Measurements from ENCODE around the gene AQR. TPM values are rescaled to one million over a fixed set of nuclear protein-coding genes. Genes with fewer than 3 reads are reported as not detected.
"Not testable (repeated sequence)": the region's sequence is repeated elsewhere in the genome, so short reads cannot be mapped to it uniquely, and the experiment has no call there.

Gene AQR
- total RNA-seq, 1 donor from 2014 or later, result 21.9 TPM

GRCh38 chr15:34951993-34952392 is 17.5 kb downstream of the AQR start:
- DNase-seq (ENCODE audit: extremely low spot score in 2 of 2), result no peak
- peaks cover 0 to 9% of the 10 kb centered on the region in 2 donors for H3K36me3 ChIP-seq
- H3K9me3 ChIP-seq, result no peaks in the 10 kb centered on the region
- H3K4me1 ChIP-seq, result peaks cover 5% of the 10 kb centered on the region
- H3K27ac ChIP-seq, result no peak overlapping the region
- no peak overlapping the region for H3K4me3 ChIP-seq
- H3K27me3 ChIP-seq, result no peaks in the 10 kb centered on the region
- intact Hi-C loops (cut with DNase I), result no loop called here
- no peak for TF ChIP-seq POLR2AphosphoS5 (IDR thresholded peaks at IDR 0.05; ENCODE audit: insufficient read depth in 1 of 2, low read depth in 1 of 2)
- TF ChIP-seq POLR2A (IDR thresholded peaks at IDR 0.05), result no peak
- TF ChIP-seq, protein P1, sequence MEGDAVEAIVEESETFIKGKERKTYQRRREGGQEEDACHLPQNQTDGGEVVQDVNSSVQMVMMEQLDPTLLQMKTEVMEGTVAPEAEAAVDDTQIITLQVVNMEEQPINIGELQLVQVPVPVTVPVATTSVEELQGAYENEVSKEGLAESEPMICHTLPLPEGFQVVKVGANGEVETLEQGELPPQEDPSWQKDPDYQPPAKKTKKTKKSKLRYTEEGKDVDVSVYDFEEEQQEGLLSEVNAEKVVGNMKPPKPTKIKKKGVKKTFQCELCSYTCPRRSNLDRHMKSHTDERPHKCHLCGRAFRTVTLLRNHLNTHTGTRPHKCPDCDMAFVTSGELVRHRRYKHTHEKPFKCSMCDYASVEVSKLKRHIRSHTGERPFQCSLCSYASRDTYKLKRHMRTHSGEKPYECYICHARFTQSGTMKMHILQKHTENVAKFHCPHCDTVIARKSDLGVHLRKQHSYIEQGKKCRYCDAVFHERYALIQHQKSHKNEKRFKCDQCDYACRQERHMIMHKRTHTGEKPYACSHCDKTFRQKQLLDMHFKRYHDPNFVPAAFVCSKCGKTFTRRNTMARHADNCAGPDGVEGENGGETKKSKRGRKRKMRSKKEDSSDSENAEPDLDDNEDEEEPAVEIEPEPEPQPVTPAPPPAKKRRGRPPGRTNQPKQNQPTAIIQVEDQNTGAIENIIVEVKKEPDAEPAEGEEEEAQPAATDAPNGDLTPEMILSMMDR (IDR thresholded peaks at IDR 0.05), result no peak

DNA sequence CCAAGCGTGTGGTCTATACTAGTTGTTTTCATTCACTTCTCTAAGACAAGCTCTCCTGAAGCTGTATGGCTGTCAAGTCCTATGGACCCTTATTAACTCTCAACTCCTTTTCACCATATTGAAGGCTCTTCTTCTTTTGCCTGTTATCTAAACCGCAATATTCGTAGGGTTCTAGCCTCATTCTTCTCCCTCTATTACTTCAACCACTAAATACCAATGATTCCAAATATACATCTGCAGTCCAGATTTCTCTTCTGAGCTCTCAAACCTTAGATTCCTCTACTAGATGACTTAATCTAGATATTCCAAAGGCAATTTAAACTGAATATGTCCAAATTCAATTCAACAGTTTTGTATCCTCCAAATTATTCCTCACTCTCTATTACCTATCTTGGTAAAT is 24.6 kb downstream of the AQR start:
- DNase-seq (ENCODE audit: extremely low spot score in 2 of 2), result no peak
- no peaks in the 10 kb centered on the region for H3K4me1 ChIP-seq
- TF ChIP-seq POLR2AphosphoS5 (IDR thresholded peaks at IDR 0.05; ENCODE audit: insufficient read depth in 1 of 2, low read depth in 1 of 2), result no peak
- TF ChIP-seq, protein P1 (IDR thresholded peaks at IDR 0.05), result no peak
- no peak for TF ChIP-seq POLR2A (IDR thresholded peaks at IDR 0.05)
- no peak overlapping the region for H3K27ac ChIP-seq
- no peaks in the 10 kb centered on the region for H3K27me3 ChIP-seq
- peaks cover 0 to 39% of the 10 kb centered on the region in 2 donors for H3K36me3 ChIP-seq
- intact Hi-C loops (cut with DNase I), result no loop called here
- H3K9me3 ChIP-seq, result no peaks in the 10 kb centered on the region
- H3K4me3 ChIP-seq, result no peak overlapping the region

DNA sequence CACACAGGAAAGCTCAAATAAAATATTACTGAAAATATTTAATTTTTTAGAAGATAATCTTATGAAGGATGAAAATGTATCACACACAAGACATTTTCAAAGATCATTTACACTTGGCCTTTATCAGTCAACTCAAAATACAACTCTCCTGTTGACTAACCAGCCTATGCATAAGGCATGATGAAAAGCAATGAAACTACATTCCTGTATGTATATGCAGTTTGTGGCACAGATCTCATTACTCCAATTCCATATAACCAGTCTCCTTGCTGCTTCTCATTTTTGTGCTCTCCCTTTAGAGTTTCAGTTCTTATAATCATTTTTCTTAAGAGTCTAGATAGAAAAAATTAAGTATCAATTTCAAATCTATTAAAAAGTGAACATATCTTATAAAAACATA is 25.8 kb downstream of the AQR start:
- intact Hi-C loops (cut with DNase I), result no loop called here
- Histone ChIP-seq H3K9me3 (no peaks in the 10 kb centered on the region), H3K27me3 (no peaks in the 10 kb centered on the region), H3K36me3 (peaks cover 0 to 44% of the 10 kb centered on the region in 2 donors), H3K4me3 (no peak overlapping the region), H3K27ac (no peak overlapping the region), H3K4me1 (no peaks in the 10 kb centered on the region)
- DNase-seq (ENCODE audit: extremely low spot score in 2 of 2), result no peak
- TF ChIP-seq POLR2AphosphoS5 (IDR thresholded peaks at IDR 0.05; ENCODE audit: insufficient read depth in 1 of 2, low read depth in 1 of 2), result no peak
- TF ChIP-seq, protein P1 (IDR thresholded peaks at IDR 0.05), result no peak
- no peak for TF ChIP-seq POLR2A (IDR thresholded peaks at IDR 0.05)

GRCh38 chr15:34943264-34943663 is 26.3 kb downstream of the AQR start:
- intact Hi-C loops (cut with DNase I), result not testable (repeated sequence)

GRCh38 chr15:34942363-34942762 is 27.2 kb downstream of the AQR start:
- peaks cover 0 to 46% of the 10 kb centered on the region in 2 donors for H3K36me3 ChIP-seq
- no peak for DNase-seq (ENCODE audit: extremely low spot score in 2 of 2)
- H3K9me3 ChIP-seq, result no peaks in the 10 kb centered on the region
- TF ChIP-seq POLR2AphosphoS5 (IDR thresholded peaks at IDR 0.05; ENCODE audit: insufficient read depth in 1 of 2, low read depth in 1 of 2) (no peak), POLR2A (IDR thresholded peaks at IDR 0.05) (no peak)
- TF ChIP-seq, protein P1 (IDR thresholded peaks at IDR 0.05), result no peak
- intact Hi-C loops (cut with DNase I), result no loop called here
- no peak overlapping the region for H3K27ac ChIP-seq
- no peaks in the 10 kb centered on the region for H3K4me1 ChIP-seq
- H3K4me3 ChIP-seq, result no peak overlapping the region
- no peaks in the 10 kb centered on the region for H3K27me3 ChIP-seq

More at GRCh38 chr15:34943264-34943663, 26.3 kb downstream of the AQR start:
- H3K4me3 ChIP-seq; H3K27ac ChIP-seq; H3K4me1 ChIP-seq; H3K9me3 ChIP-seq; H3K27me3 ChIP-seq; DNase-seq (ENCODE audit: extremely low spot score in 2 of 2): not testable (repeated sequence)
- peaks cover 0 to 44% of the 10 kb centered on the region in 2 donors for H3K36me3 ChIP-seq
